Left forelimb (tissue), 1 donor: ENCODE results near the gene ZNF28.
"Not testable (repeated sequence)": the region's sequence is repeated elsewhere in the genome, so short reads cannot be mapped to it uniquely, and the experiment has no call there.

Source experiments
- DNase-seq: peaks from one replicate; pipeline ENCODE4 v3.0.0-alpha.2; 2018; ENCODE audit warnings: low spot score

The ZNF28 gene

GRCh38 chr19:52821204-52821960 is at the start of gene ZNF28:
Gene ZNF28, minus strand, starts transcription at chr19:52821633. Its CDS starts 3,675 bp downstream, at chr19:52817958.
- DNase-seq = not testable (repeated sequence)

GRCh38 chr19:52868031-52868430 is 46.6 kb upstream of the ZNF28 start:
- not testable (repeated sequence) for DNase-seq

DNA sequence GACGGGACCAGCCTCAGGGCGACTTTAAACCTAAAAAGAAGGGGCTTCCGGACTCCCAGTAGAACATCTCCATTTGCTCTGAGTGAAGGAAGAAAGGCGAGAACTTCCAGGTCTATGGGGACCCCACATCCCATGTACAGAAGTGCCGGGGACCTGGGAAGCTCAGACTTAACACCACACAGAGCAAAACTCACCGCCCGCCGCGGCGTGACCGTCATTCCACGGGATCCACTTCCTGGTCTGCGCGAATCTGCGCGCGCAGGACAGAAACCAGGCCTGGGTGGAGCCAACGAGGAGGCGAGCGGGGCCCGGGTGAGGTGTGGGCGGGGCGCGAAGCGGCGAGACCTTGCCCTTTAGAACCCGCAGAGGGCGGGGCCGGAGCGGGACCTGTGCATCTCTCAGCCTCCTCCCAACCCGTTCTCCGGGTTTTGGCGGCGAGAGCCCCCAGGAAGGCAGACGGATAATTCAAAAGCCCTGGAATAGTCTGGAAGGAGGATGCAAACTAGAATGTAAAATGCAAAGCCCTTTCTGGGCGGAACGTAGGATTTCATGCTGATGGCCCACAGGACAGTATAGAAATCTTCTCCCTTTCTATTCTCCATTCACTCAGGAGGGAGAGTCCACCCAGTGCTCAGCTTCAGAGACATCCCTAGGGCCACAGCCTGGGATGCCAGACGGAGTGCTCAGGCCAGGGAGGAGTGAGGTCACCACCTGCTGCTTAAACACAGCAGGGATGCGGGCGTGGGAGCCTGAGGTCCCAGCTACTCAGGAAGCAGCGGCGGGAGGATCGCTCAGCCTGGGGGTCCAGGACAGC is 36.2 kb upstream of the ZNF28 start, which contains the start of gene ZNF468:
ZNF468 (minus strand) TSS at position 242 of the 814 bp plus-strand sequence. CDS start 3,347 bp downstream, outside the sequence.
- peak; percentile 79 for DNase-seq

DNA sequence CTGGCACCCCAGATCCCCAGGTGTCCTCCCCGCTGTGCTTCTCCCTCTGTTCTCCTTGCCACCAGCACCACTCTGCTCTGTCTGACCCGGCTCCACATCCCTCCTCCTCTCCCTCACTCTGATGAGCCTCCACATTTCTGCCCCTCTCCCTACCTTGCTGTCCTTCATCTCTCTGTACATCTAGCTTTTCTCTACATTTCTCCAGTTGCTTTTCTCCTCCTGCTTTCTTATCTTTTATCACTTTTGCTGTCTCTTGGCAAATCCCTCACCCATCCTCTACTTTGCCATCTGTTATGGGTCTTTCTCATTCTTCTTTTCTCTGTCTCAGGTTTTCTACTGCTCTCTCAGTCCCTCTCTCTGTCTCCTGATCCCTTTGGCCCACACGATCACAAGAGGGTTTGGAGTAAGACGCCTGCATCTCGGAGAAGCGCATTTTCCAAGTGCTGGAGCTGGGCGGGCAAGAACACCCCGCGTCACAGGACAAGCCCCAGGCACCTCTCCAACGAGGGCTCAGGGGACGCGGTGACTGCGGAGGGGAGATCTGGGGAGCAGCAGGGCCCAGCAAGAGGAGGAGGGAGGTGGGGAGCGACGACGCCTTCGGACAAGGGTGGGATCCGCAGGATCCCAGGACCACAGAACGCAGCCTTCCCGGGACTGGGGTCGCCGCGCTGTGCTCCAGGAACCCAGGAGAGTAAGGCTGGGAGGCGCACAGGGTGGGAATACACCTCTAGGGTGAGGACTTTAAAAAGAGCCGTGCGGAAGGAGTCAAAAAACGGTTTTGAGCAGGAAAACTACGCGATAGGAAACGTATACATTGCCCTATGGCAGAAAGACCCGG is 35.3 kb upstream of the ZNF28 start:
- not testable (repeated sequence) for DNase-seq

- DNase-seq = not testable (repeated sequence)
Measured at GRCh38 chr19:52847352-52847751, 25.9 kb upstream of the ZNF28 start.

DNA sequence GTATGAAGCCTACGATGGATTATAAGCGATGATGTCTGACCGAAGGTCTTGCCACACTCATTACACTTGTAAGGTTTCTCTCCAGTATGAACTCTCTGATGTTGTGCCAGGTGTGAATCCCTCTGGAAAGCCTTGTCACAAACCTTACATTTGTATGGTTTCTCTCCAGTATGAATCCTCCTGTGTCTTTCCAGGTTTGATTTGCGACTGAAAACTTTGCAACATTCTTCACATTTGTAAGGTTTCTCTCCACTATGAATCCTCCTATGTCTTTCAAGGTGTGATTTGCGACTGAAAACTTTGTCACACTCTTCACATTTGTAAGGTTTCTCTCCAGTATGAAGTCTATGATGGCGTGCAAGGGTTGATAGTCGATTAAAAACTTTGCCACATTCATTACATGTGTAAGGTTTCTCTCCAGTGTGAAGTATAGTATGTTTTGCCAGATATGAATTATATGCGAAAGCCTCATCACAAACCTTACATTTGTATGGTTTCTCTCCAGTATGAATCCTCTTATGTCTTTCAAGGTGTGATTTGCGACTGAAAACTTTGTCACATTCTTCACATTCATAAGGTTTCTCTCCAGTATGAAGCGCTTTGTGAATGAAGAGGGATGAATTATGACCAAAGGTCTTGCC is 19.5 kb upstream of the ZNF28 start:
- DNase-seq = not testable (repeated sequence)

- not testable (repeated sequence) for DNase-seq
Measured at GRCh38 chr19:52834289-52834688, 12.9 kb upstream of the ZNF28 start.

- DNase-seq = not testable (repeated sequence)
Measured at GRCh38 chr19:52833541-52833940, 12.1 kb upstream of the ZNF28 start.

DNA sequence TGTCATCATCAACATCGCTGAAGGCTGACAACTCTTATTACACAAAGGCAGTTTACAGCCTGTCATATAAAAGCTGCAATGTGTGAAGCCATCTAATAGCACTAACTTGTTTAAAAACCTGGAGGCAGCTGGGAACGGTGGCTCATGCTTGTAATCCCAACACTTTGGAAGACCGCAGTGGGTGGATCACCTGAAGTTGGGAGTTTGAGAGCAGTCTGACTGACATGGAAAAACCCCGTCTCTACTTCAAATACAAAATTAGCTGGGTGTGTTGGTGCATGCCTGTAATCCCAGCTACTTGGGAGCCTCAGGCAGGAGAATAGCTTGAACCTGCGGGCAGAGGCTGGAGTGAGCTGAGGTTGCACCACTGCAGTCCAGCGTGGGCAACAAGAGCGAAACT is 8.4 kb upstream of the ZNF28 start:
- not testable (repeated sequence) for DNase-seq

DNA sequence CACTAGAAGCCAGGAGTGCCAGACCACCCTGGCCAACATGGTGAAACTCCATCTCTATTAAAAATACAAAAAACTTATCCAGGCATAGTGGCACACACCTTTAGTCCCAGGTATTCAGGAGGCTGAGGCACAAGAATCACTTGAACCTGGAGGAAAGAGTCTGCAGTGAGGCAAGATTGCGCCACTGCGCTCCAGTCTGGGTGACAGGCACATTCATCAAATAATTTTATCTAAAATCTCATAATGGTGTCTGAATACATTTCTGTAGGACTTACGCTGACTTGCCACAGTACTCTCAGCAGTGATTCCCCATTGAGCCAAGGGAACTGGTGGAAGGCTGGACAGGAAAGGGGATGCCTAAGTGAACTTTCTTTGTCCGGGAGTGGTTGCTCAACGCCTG is 4.3 kb upstream of the ZNF28 start:
- no peak for DNase-seq

GRCh38 chr19:52823676-52824075 is 2.2 kb upstream of the ZNF28 start:
- DNase-seq = no peak

- DNase-seq = not testable (repeated sequence)
Measured at GRCh38 chr19:52820472-52821203, 795 bp downstream of the ZNF28 start.

GRCh38 chr19:52809801-52810200 is 11.6 kb downstream of the ZNF28 start:
- DNase-seq = no peak

DNA sequence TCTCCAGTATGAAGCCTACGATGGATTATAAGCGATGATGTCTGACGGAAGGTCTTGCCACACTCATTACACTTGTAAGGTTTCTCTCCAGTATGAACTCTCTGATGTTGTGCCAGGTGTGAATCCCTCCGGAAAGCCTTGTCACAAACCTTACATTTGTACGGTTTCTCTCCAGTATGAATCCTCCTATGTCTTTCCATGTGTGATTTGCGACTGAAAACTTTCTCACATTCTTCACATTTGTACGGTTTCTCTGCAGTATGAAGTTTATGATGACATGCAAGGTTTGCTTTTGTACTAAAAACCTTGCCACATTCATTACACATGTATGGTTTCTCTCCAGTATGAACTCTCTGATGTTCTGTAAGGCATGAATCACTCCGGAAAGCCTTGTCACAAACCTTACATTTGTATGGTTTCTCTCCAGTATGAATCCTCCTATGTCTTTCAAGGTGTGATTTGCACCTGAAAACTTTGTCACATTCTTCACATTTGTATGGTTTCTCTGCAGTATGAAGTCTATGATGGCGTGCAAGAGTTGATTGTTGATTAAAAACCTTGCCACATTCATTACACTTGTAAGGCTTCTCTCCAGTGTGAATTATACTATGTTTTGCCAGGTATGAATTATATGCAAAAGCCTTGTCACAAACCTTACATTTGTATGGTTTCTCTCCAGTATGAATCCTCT is 21.3 kb downstream of the ZNF28 start:
- not testable (repeated sequence) for DNase-seq

GRCh38 chr19:52789440-52789839 is 32.0 kb downstream of the ZNF28 start:
- no peak for DNase-seq

DNA sequence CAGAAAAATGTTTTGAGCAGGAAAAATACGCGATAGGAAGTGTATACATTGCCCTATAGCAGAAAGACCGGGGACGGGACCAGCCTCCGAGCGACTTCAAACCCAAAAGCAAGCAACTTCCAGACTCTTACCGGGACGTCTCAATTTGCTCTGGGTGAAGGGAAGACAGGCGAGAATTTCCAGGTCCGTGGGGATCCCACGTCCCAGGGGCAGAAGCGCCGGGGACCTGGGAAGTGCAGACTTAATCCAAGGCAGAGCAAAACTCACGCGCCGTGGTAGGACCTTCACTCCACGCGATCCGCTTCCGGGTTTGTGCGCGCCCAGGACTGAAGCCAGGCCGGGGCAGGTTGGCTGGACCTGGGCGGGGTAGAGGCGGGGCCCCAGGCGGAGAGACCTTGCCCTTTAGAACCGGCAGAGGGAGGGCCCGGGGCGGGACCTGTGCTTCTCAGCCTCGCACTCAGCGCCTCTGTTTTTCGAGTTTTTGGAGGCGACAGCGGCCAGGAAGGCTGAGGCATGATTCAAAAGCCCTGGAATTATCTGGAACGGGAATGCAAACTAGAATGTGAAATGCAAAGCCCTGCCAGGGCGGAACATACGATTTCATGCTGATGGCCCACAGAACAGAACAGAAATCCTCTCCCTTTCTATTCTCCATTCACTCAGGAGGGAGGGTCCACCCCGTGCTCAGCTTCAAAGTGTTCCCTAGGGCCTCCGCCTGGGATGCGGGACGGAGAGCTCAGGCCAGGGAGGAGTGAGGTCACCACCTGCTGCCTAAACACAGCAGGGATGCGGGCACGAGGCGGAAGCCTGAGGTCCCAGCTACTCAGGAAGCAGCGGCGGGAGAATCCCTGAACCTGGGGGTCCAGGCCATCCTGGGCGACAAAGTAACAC is 34.7 kb downstream of the ZNF28 start, which contains the start of gene ZNF600:
ZNF600 (minus strand) TSS at position 328 of the 891 bp plus-strand sequence. CDS start 7,903 bp downstream, outside the sequence.
- DNase-seq = peak; percentile 73

- no peak for DNase-seq
Measured at GRCh38 chr19:52786078-52786463, 35.4 kb downstream of the ZNF28 start.

DNA sequence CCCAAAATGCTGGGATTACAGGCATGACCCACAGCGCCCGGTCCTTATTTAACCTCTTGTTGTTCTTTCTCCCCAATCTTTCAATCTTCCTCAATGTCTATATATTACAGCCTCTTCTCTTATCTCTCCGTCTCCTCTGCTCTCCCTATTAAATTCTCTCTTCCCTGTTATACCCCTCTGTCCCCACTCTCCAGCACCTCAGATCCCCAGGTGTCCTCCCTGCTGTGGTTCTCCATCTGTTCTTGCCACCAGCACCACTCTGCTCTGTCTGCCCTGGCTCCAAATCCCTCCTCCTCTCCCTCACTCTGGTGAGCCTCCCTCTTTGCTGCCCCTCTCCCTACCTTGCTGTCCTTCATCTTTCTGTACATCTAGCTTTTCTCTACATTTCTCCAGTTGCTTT is 35.9 kb downstream of the ZNF28 start:
- no peak for DNase-seq

DNA sequence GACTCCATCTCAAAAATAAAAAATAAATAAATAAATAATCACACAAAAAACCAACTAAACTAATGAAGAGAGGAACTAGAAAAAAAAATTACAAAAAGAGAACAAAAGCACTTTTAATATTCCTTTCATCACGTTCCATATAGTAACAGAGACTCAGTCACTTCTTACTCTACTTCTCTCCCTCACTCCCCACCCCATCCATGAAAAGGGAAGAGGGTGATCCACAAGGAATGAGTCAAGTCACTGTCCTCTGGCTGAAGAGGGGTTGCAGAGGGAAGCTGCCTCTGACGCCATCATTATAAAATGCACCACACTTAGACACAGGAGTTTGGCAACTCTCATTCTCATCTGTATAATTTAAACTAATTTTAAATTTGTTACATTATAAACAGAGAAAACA is 38.6 kb downstream of the ZNF28 start:
- DNase-seq = not testable (repeated sequence)
